Adrenal gland (tissue), 5 donors: ENCODE results near the gene HIKESHI.

Experiments used
- CTCF ChIP-seq, 6 experiments: fragments of 450-650 bp in 4 of 6; fragments of 200-600 bp in 2 of 6; sonication (generic) in 1 of 6; IDR thresholded peaks; 1 replicate in 5 of 6; 2 replicates in 1 of 6; pipeline versions ENCODE4 v1.5.1 to v1.8.0; 2016 to 2021; ENCODE audit warnings: antibody characterized with exemption in 6 of 6, mild to moderate bottlenecking in 2 of 6, moderate library complexity in 1 of 6
- POLR2A ChIP-seq, 2 donors: fragments of 450-650 bp; IDR thresholded peaks; one replicate each; pipeline ENCODE4 v1.6.1; 2017; ENCODE audit warnings: antibody characterized with exemption in 2 of 2, mild to moderate bottlenecking in 2 of 2, moderate library complexity in 1 of 2
- donor health status: DM: no; HTN: no; CAD: no.

- no peak for TF ChIP-seq POLR2A (IDR thresholded peaks at IDR 0.05)
- no peak for TF ChIP-seq CTCF (IDR thresholded peaks at IDR 0.05)
These were observed 9.0 kb upstream of the HIKESHI start for GRCh38 chr11:86292912-86293616.
